Loucy (cell line): Measurements from ENCODE around the gene CCDC73.
"Not testable (repeated sequence)": the region's sequence is repeated elsewhere in the genome, so short reads cannot be mapped to it uniquely, and the experiment has no call there.

Experiments used
- H2AFZ ChIP-seq: fragments of 200-600 bp; sonication (generic); 2 replicates; pipeline ENCODE4 v1.6.0; 2016; ENCODE audit warnings: antibody characterized with exemption, mild to moderate bottlenecking, low read length, moderate library complexity
- H3F3A ChIP-seq: fragments of 200-600 bp; 2 replicates; pipeline ENCODE4 v1.6.0; 2016; ENCODE audit warnings: antibody characterized with exemption, low read depth, mild to moderate bottlenecking
- H3K27me3 ChIP-seq: fragments of 200-600 bp; sonication (generic); 2 replicates; pipeline ENCODE4 v1.6.1; 2014; ENCODE audit warnings: low read length, mild to moderate bottlenecking; ENCODE audit not compliant: insufficient read depth, poor library complexity, severe bottlenecking
- H3K36me3 ChIP-seq: fragments of 200-600 bp; sonication (generic); 2 replicates; pipeline ENCODE4 v1.6.1; 2016; ENCODE audit warnings: low read length; ENCODE audit not compliant: insufficient read depth
- H3K4me1 ChIP-seq: fragments of 200-600 bp; sonication (generic); 2 replicates; pipeline ENCODE4 v1.5.1; 2014; ENCODE audit warnings: low read length, mild to moderate bottlenecking; ENCODE audit not compliant: insufficient read depth, poor library complexity, severe bottlenecking
- H3K4me2 ChIP-seq: fragments of 200-600 bp; sonication (generic); 2 replicates; pipeline ENCODE4 v1.6.0; 2014; ENCODE audit warnings: antibody characterized with exemption, low read length, low read depth, mild to moderate bottlenecking; ENCODE audit not compliant: poor library complexity, severe bottlenecking
- H3K4me3 ChIP-seq: fragments of 200-600 bp; sonication (generic); 2 replicates; pipeline ENCODE4 v1.5.1; 2014; ENCODE audit warnings: low read length, mild to moderate bottlenecking, mixed read lengths; ENCODE audit not compliant: poor library complexity, severe bottlenecking
- H3K79me2 ChIP-seq: fragments of 200-600 bp; sonication (generic); 2 replicates; pipeline ENCODE4 v1.6.1; 2014; ENCODE audit warnings: low read length; ENCODE audit not compliant: insufficient read depth
- H3K9ac ChIP-seq: fragments of 200-600 bp; sonication (generic); 2 replicates; pipeline ENCODE4 v1.6.0; 2014; ENCODE audit warnings: mild to moderate bottlenecking, low read depth, low read length, moderate library complexity; ENCODE audit not compliant: poor library complexity, severe bottlenecking
- H3K9me2 ChIP-seq: fragments of 200-600 bp; sonication (generic); replicated peaks from 2 replicates; pipeline ENCODE4 v1.6.1; 2016; ENCODE audit warnings: low read depth, low read length, mixed read lengths
- H3K9me3 ChIP-seq: fragments of 200-600 bp; sonication (generic); 2 replicates; pipeline ENCODE4 v1.6.1; 2014; ENCODE audit warnings: mild to moderate bottlenecking, antibody characterized with exemption, low read length, low read depth; ENCODE audit not compliant: insufficient read depth
- H4K20me1 ChIP-seq: fragments of 200-600 bp; sonication (generic); 2 replicates; pipeline ENCODE4 v1.6.0; 2014; ENCODE audit warnings: antibody characterized with exemption, low read length, mild to moderate bottlenecking; ENCODE audit not compliant: insufficient read depth, poor library complexity, severe bottlenecking
- EZH2phosphoT487 ChIP-seq: fragments of 200-600 bp; IDR thresholded peaks from 2 replicates; pipeline ENCODE4 v1.6.1; 2018; ENCODE audit warnings: antibody characterized with exemption, mild to moderate bottlenecking, moderate library complexity, borderline replicate concordance
- TF ChIP-seq, protein P1 (sequence below): fragments of 200-600 bp; sonication (generic); conservative IDR thresholded peaks from 2 replicates; pipeline ENCODE4 v1.5.1; 2014; ENCODE audit warnings: mild to moderate bottlenecking, antibody characterized with exemption, low read length

CCDC73 gene

DNA sequence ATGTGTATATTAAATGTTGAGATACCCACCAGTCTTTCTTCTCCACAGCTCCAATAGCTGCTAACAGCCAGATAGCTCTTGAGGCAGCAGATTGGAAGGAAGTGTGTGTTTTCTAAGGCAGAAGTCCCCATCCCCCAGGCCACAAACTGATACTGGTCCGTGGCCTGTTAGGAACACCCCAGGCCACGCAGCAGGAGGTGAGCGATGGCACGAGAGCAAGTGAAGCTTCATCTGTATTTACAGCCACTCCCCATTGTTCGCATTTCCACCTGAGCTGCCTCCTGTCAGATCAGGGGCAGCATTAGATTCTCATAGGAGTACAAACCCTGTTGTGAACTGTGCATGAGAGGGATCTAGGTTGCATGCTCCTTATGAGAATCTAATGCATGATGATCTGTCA lies 12.7 kb downstream of the CCDC73 start:
- H3K79me2 ChIP-seq, result no peaks in the 10 kb centered on the region
- TF ChIP-seq, protein P1, sequence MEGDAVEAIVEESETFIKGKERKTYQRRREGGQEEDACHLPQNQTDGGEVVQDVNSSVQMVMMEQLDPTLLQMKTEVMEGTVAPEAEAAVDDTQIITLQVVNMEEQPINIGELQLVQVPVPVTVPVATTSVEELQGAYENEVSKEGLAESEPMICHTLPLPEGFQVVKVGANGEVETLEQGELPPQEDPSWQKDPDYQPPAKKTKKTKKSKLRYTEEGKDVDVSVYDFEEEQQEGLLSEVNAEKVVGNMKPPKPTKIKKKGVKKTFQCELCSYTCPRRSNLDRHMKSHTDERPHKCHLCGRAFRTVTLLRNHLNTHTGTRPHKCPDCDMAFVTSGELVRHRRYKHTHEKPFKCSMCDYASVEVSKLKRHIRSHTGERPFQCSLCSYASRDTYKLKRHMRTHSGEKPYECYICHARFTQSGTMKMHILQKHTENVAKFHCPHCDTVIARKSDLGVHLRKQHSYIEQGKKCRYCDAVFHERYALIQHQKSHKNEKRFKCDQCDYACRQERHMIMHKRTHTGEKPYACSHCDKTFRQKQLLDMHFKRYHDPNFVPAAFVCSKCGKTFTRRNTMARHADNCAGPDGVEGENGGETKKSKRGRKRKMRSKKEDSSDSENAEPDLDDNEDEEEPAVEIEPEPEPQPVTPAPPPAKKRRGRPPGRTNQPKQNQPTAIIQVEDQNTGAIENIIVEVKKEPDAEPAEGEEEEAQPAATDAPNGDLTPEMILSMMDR, result no peak
- TF ChIP-seq EZH2phosphoT487, result no peak
- H3F3A ChIP-seq, result no peaks in the 10 kb centered on the region
- H4K20me1 ChIP-seq, result no peaks in the 10 kb centered on the region
- no peak overlapping the region for H3K9ac ChIP-seq
- H3K36me3 ChIP-seq, result no peaks in the 10 kb centered on the region
- no peak overlapping the region for H3K4me2 ChIP-seq
- H3K4me1 ChIP-seq, result peaks cover 8% of the 10 kb centered on the region
- no peak overlapping the region for H3K4me3 ChIP-seq
- no peaks in the 10 kb centered on the region for H3K27me3 ChIP-seq
- no peaks in the 10 kb centered on the region for H3K9me3 ChIP-seq
- H2AFZ ChIP-seq, result no peak overlapping the region
- no peaks in the 10 kb centered on the region for H3K9me2 ChIP-seq

DNA sequence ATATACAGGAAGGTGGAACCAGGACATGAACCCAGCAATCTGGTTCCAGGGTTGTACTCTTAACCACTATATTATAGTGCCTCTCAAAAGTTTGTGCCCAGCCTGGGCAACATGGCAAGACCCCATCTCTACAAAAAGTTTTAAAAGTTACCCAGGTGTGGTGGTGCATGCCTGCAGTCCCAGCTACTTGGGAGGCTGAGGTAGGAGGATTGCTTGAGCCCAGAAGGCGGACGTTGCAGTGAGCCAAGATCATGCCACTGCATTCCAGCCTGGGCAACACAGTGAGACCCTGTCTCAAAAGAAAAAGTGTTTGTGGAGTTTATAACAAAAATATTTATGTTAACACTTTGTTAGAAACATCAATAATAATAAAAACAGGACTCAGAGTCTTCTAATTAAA lies 13.6 kb downstream of the CCDC73 start:
- not testable (repeated sequence) for H3K9me2 ChIP-seq, H3K4me2 ChIP-seq

DNA sequence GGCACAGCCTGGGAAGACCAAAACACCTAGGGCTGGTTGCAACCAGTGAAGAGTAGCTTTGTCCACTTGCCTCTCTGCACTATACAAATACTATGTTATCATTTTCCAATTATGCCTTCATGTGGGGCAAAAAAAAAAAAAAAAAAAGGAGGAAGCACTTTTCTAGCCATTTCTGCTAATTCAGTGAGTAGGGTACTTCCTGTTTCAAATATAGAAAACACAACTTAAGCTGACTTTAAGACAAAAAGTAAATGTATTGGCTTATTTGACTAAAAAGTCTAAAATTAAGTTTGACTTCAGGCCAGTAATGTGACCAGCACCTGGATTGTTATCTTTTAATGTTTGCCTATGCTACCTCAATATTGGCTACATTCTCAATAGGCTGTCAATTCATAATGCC lies 15.3 kb downstream of the CCDC73 start:
- no peak overlapping the region for H3K4me2 ChIP-seq
- H3K4me3 ChIP-seq, result no peak overlapping the region
- no peaks in the 10 kb centered on the region for H4K20me1 ChIP-seq
- no peaks in the 10 kb centered on the region for H3K27me3 ChIP-seq
- H3K36me3 ChIP-seq, result no peaks in the 10 kb centered on the region
- H3K9me3 ChIP-seq, result no peaks in the 10 kb centered on the region
- TF ChIP-seq, protein P1, result no peak
- TF ChIP-seq EZH2phosphoT487, result no peak
- H2AFZ ChIP-seq, result peak overlapping the region; percentile 83
- no peaks in the 10 kb centered on the region for H3F3A ChIP-seq
- peaks cover 22% of the 10 kb centered on the region for H3K4me1 ChIP-seq
- no peaks in the 10 kb centered on the region for H3K9me2 ChIP-seq
- H3K9ac ChIP-seq, result no peak overlapping the region
- no peaks in the 10 kb centered on the region for H3K79me2 ChIP-seq

More for the DNA sequence above, 13.6 kb downstream of the CCDC73 start:
- not testable (repeated sequence) for H3K4me3 ChIP-seq, H2AFZ ChIP-seq, H3K9ac ChIP-seq, H3K27me3 ChIP-seq, H4K20me1 ChIP-seq, H3F3A ChIP-seq, H3K36me3 ChIP-seq, H3K79me2 ChIP-seq, H3K9me3 ChIP-seq
- H3K4me1 ChIP-seq, result peaks cover 15% of the 10 kb centered on the region

DNA sequence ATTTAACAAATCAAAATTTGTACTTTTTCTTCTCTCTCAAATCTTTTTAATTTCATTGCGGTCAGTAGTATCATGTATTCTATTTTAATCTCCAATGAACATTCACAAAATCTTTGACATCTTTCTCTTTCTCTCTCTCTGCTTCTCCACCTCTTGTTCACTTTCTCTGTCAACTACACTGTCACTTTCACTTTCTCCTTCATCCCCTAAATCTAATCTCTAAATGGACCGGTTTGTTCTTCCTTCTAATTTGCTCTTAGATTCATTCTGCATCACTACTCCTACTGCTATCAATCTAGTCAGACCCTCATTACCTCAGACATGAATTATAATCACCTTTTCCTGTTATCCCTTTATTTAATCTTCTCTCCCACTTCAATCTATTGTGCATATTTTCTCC lies 18.6 kb downstream of the CCDC73 start:
- Histone ChIP-seq H3K27me3 (no peaks in the 10 kb centered on the region), H3K36me3 (no peaks in the 10 kb centered on the region), H3K79me2 (no peaks in the 10 kb centered on the region), H3F3A (no peaks in the 10 kb centered on the region), H3K9me2 (no peaks in the 10 kb centered on the region), H3K4me3 (peak overlapping the region; percentile 55), H4K20me1 (no peaks in the 10 kb centered on the region), H3K9ac (peak overlapping the region; percentile 2), H3K4me2 (peak overlapping the region; percentile 63), H3K9me3 (no peaks in the 10 kb centered on the region), H2AFZ (peak overlapping the region; percentile 75), H3K4me1 (peaks cover 22% of the 10 kb centered on the region)
- TF ChIP-seq EZH2phosphoT487, result no peak
- TF ChIP-seq, protein P1, result no peak
